Measurements from ENCODE around the gene SIGLEC9.

The SIGLEC9 gene

GRCh38 chr19:51097166-51097738, 27.5 kb upstream of the SIGLEC9 start:
- DNase-seq (ENCODE audit: low read depth in 3 of 3), result peak; percentile 46 to 77 (median 61)

- DNase-seq (ENCODE audit: low read depth in 3 of 3), result no peak
These were observed 26.9 kb upstream of the SIGLEC9 start for GRCh38 chr19:51097796-51098195.

- DNase-seq (ENCODE audit: low read depth in 3 of 3), result no peak
These were observed 26.2 kb upstream of the SIGLEC9 start for GRCh38 chr19:51098365-51099046.

GRCh38 chr19:51099047-51099382, 25.7 kb upstream of the SIGLEC9 start:
- no peak for DNase-seq (ENCODE audit: low read depth in 3 of 3)

GRCh38 chr19:51100601-51101000, 24.1 kb upstream of the SIGLEC9 start:
- DNase-seq (ENCODE audit: low read depth in 3 of 3), result no peak

- no peak for DNase-seq (ENCODE audit: low read depth in 3 of 3)
These were observed 23.4 kb upstream of the SIGLEC9 start for GRCh38 chr19:51101171-51101865.

- no peak for DNase-seq (ENCODE audit: low read depth in 3 of 3)
These were observed 21.7 kb upstream of the SIGLEC9 start for GRCh38 chr19:51102991-51103390.

GRCh38 chr19:51103926-51104341, 20.8 kb upstream of the SIGLEC9 start:
- no peak for DNase-seq (ENCODE audit: low read depth in 3 of 3)

GRCh38 chr19:51107406-51108065, 17.2 kb upstream of the SIGLEC9 start:
- no peak for DNase-seq (ENCODE audit: low read depth in 3 of 3)

- peak; percentile 96 to 98 (median 97) for DNase-seq (ENCODE audit: low read depth in 3 of 3)
These were observed 16.5 kb upstream of the SIGLEC9 start, which contains the start of gene CTU1 for GRCh38 chr19:51108066-51108804. TSS of gene CTU1 (minus strand) at chr19:51108409. CDS start at chr19:51104569, 3,840 bp downstream.

- no peak for DNase-seq (ENCODE audit: low read depth in 3 of 3)
These were observed 15.9 kb upstream of the SIGLEC9 start for GRCh38 chr19:51108805-51109146.

- no peak for DNase-seq (ENCODE audit: low read depth in 3 of 3)
These were observed 14.1 kb upstream of the SIGLEC9 start for GRCh38 chr19:51110666-51110971.

- DNase-seq (ENCODE audit: low read depth in 3 of 3), result no peak
These were observed 13.1 kb upstream of the SIGLEC9 start for GRCh38 chr19:51111606-51112005.

GRCh38 chr19:51114087-51114729, 10.5 kb upstream of the SIGLEC9 start:
- no peak for DNase-seq (ENCODE audit: low read depth in 3 of 3)

GRCh38 chr19:51116736-51117286, 7.9 kb upstream of the SIGLEC9 start:
- DNase-seq (ENCODE audit: low read depth in 3 of 3), result no peak

- no peak for DNase-seq (ENCODE audit: low read depth in 3 of 3)
These were observed 5.6 kb upstream of the SIGLEC9 start for GRCh38 chr19:51119101-51119500.

- DNase-seq (ENCODE audit: low read depth in 3 of 3), result no peak
These were observed 5.1 kb upstream of the SIGLEC9 start for GRCh38 chr19:51119611-51120010.

GRCh38 chr19:51120160-51120559, 4.5 kb upstream of the SIGLEC9 start:
- no peak for DNase-seq (ENCODE audit: low read depth in 3 of 3)

- DNase-seq (ENCODE audit: low read depth in 3 of 3), result no peak
These were observed 3.4 kb upstream of the SIGLEC9 start for GRCh38 chr19:51121257-51121656.

- no peak for DNase-seq (ENCODE audit: low read depth in 3 of 3)
These were observed 2.4 kb upstream of the SIGLEC9 start for GRCh38 chr19:51122112-51122981.

Measured in stimulated activated CD4-positive, alpha-beta T cell treated with anti-CD3 and anti-CD28 coated beads, TNF-alpha, amount 100 ng/mL, for 48 hours (primary cell).